ENCODE data around the gene CATSPER3.

The CATSPER3 gene

DNA sequence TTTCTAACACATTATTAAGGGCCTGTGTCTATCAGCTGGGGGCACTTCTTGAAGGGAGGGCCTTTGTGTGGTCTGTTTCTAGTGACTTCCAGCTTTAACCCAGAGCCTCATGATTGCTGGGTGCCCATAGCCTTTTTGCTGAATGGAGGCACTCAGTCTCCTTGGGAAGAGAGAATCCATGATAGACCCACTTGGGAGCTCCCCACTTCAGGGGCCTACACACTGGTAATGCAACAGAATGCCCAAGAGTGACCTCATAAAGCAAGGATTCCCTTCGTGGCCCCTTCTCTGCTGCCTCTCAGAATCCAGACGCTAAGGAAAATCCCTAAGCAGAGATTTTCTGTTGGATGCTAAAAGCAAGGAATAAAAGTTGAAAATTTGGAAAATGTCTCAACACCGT, at the start of gene CATSPER3:
TSS of gene CATSPER3 (plus strand) at position 301 of the 400 bp plus-strand sequence. CDS start at position 386, 85 bp downstream.
- no peak for DNase-seq

DNA sequence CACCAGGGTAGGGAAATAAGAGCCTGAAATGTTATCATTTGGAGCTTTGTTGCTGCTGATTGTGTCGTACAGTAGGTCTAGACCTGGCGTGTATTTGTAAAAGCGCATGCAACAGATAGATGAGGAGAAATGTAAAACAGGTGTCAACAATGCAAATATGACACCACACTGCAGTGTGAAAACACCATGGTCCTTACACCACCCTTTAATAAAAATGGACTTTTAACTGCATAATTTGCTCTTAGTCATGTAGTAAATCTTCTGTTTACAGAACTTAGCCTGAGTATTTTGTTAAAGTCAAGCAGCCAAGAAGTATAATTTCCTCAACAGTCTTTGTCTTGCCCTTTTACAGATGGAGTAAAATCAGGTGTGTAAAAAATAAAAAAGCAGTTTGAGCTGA, 48.8 kb upstream of the CATSPER3 start:
- no peak for DNase-seq

DNA sequence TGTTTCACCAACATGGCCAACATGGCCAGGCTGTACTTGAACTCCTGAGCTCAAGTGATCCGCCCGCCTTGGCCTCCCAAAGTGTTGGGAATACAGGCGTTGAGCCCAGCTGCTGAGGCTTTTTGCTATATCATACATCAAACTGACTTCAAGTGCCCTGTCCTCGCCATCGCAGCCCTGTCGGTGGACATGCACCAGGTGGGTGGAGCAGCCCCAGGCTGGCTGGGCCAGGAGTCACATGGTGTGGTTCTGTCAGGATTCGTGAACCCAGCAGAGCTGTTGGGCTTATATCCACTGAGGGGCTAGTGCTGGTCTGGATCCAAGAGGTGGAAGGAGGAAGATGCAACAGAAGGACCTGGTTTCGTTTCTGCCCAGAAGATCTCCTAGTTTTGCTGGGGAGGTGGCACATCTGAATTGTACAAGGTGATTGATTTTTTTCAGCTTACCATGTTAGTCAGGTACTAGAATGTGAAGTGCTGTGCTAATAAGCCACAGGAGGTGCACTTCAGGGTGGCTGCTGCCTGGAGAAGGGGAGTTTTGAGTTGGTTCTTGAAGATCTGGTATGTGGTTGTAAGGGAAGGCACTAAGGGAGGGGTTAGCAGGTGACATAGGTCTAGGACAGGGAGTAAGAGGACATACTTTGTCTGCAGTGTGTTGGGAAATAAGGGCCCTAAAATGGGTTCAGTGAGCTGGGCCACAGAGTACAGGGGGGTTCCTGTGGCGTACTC, 46.7 kb upstream of the CATSPER3 start:
- DNase-seq = no peak

DNA sequence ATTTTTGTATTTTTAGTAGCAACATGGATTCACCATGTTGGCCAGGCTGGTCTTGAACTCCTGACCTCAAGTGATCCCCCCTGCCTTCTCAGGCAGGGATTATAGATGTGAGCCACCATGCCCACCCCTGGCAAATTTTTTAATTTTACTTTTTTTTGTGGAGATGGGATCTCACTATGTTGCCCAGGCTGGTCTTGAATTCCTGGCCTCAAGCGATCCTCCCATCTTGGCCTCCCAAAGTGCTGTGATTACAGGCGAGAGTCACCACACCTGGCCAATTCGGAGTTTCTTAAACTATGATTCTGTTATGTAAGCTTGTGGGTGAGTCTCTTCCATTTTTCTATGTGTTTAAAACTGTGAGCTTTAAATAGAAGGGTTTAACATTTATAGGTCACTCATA, 35.2 kb upstream of the CATSPER3 start:
- DNase-seq = no peak

DNA sequence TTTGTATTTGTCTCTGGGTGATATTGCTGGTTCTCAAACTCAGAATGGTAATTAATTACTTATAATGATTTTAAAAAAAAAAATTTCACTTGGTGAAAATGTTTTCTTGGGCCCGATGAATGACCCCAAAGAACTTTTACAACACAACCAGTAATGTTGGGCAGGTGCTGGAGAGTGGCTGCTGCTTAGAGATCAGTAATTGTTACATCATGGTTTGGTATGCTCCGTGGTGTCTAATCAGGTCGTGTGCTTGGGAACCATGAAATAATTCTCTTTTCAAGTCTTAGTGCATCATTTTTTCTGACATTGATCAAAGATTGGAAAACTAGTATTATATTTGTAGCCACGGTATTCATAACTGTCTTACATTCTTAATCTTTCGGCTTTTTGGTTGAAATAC, 33.5 kb upstream of the CATSPER3 start:
- DNase-seq = no peak

DNA sequence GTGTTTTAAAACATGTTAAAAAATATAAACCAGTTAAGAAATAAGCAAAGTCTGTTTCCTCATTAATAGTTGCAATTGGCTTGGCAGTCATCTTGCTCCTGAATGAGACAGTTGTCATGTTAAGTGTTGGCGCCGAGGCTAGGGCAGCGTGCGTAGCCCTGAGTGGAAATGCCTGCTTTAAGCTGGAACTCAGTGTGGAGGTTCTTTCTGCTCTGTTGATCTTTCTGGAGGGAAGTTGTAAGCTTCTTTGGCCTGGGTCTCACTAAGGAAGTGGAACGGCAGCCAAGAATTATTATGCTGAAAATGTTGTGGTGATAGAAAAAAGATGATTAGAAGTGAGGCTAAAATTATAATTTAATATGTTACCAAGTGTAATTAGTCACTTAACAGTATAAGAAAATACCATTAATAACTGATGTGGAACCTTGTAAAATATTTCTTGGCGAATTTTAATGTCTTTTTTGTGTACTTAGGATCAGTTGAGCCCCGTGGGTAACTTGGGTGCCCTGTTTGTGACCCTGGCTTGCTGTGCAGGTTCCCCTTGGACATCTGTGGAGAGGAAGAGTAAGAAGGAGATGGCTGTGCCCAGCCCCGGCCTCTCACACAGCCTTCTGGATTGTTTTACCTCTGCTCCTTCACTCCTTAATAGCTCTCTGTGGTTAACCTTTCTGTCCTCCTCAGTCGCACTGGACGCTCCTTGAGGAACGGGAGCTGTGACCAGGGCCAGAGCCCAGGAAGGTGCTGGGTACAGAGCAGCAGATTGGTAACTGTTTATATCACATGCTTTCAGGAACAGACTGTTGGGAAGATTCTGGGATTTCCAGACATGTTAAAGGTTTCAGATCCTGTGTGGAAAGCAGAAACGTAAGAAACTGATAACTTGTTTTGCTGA, 31.8 kb upstream of the CATSPER3 start:
- DNase-seq = no peak

DNA sequence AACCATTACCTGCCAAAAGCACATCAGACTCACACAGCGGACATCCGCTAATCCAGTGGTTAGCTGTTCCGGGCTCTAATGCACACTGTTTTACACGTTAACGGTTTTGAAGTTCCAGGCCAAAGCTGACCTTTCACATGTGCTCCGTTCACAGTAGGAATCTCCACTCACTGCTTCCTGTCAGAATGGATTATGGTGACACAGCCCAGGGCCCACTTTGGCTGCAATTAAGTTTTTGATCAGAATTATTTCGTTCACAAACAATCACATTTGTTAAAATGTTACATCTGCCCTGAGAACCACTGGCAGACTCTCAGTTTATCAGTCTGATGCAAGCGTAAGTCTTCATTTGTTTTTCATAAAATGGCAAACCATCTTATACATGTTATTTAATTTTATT, 30.2 kb upstream of the CATSPER3 start:
- no peak for DNase-seq

DNA sequence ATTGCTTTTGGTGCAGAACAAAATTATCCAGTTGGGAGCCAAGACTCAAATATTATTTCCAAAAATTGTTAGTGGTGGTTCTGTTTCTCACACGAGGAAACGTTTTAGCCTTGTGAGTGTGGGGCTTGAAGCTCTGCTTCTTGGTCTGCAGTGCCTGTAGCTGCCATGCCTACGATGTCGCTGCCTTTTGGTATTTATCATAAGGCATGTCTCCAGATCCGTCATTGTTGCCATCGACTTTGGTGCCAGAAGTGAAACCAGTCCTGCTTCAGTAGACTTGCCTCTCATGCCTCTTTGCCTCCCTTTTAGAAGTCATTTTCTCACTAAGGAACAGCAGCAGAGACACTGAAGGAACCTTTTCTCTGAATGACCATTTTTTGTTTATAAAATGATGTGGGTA, 29.7 kb upstream of the CATSPER3 start:
- DNase-seq = no peak

DNA sequence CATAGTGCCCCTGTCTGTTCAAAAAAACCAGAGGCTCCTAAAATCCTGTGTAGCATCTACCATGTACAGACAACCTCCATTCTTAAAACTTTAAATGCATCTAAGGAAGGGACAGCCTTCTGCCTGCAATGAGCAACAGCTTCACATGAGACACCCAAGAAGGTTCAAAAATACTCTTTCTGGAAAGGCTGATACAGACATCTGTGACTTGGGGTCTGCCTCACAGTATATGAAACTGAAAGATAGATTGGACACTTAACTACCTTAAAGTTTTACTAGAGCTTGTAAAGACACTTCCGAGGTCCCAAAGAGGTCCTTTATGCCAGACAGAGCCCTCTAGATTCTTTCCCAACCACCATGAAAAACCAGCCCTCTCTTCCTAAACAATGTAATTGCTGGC, 28.2 kb upstream of the CATSPER3 start:
- DNase-seq = no peak

DNA sequence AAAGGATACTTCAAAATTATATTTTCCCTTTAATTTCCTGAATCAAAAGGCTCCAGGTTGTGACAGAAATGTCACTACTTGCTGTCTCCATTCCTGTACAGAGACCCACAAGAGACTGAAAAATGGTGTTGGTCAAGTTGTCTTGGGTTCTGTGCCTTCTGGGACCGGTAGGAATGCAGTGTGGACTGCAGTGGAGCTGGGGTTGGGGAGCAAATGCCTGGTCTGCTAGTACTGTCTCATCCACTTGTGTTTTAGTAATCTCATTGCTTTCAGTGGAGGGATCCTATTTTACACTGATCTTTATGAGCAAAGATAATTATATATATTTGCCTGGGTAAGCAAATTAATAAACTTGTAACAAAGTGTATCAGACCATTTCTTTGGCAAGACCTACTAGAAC, 24.2 kb upstream of the CATSPER3 start:
- DNase-seq = no peak

DNA sequence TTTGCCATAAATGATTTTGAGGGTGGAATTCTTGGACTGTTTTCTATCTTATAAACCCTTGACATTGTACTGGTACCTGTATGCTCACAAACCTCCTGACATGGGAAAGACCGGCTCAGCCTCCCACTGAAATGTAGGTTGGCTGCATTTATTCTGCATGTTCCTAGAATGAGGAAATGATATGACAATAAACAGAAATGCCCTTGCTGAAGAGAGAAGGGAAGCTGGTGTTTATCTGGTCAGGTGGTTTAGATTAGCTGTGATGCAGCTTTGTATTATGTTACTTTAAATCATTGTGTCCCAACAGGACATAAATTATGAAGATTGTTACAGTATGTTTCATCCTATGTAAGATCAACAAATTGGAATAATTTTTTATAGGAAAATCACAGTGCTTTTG, 23.1 kb upstream of the CATSPER3 start:
- no peak for DNase-seq

DNA sequence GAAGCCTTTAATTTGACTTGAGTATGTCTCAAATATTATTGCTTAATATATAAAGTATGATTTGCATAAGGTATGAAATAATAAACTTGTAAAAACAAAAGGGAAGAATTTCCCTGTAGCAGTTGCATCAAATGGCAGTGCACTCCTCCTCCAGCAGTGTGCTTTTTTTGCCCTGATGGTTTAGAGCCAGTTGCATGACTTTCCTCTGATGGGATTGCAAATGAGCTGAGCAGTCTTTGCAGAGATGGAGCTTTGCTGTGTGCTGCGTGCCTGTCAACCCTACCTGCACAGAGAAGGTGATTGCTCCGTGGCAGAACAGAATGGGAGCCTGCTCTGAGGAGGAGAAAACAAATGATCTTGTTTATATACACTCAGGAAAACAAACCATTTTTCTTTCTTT, 22.7 kb upstream of the CATSPER3 start:
- DNase-seq = no peak

DNA sequence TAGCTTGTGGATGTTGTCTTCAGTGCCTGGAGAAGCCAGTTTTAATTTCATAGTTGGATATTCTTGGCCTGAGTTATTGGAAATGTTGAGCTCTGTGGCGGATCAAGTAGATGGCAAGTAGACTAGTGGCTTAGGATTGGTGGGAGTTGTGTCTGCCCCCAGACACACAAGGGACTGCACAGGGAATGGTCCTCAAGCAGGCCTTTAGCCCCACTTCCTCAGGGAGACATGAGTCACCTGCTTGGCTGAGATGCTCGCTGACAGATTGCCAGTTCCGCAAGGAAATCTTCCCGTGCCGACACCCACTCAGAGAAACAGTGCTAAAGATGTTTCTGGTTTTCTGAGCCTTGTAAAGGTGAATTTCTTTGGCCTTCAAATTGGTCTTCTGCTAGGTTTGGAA, 18.8 kb upstream of the CATSPER3 start:
- DNase-seq = no peak

DNA sequence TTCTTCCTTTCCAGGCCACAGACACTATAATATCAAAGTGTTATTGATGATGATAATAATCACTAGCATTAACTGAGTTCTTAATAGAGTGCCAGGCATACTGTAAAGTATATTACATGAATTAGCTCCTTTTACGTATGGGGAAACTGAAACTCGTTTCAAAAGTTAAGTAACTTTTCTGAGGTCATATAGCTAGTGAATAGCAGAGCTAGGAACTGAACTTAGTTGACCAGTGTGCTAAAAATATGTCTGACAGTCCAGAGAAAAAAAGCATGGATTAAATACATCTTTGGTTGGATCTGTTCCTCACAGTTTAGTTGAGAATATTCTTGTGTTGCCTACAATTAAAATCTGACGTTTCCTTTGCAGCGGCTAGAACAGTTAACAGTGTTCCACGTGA, 18.4 kb upstream of the CATSPER3 start:
- no peak for DNase-seq

DNA sequence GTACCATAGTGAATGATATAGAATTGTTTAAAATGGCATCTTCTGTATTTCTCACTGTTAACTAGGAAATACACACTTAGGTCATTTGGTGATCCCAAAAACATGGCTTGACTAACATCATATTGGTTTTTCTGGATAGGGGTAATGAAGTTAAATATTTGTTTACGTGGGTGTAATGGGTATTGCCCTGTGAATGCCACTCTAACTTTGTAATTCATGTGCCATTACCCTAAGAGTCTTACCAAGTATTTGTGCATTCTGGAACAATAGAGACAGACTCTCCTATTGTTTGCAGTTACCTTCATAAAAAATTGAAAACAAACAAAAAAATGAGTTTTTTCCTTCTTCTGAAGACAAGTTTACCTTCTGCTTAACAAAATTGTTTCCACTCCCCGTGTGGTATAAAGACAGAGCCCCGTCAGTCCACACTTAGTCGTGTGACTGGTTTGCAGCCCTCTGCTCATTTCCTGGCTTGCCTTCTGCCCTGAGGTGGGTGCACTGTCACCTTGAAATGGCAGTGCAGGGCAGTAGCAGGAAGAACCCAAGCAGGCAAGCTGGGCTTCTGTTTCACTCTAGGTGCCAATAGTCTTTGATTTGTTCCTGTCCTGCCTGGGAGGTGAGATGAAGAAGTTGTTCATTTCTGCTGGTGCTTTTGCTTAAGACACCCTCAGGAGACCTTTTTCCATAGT, 9.6 kb upstream of the CATSPER3 start:
- no peak for DNase-seq

DNA sequence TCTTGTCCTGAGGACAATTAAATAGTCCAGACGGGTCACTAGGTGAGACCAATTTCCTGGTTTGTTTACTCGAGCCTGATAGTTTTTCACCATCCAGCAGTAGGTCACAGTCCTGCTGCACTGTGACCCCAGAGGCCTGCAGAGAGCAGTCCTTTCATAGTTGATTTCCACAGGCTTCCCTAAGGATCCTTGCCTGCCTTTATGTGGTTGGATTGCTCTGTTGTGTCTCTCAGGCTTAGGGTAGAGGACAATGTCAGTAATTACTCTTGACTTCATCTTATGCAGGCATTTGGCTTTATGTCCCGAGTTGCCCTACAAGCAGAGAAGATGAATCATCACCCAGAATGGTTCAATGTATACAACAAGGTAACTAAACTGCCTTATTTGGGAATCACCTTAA, 9.0 kb upstream of the CATSPER3 start:
- DNase-seq = no peak

DNA sequence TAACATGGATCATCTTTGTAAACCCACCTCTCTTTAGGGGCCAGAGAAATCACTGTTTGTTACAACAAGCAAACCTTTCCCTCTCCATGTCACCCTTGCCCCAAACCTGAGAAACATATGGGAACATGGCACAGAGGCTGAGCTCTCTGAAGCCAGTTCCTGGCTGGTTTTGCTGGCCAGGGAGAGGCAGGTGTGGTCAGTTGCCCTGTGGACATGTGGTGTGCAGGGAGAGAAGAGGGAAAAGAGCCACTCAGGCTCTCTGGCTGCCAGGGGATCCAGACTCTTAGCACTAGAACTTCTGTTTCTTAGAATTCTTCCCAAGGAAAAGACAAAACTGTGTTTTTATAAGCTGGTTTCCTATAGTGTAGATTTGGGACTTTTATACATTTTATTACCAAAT, 4.6 kb upstream of the CATSPER3 start:
- no peak for DNase-seq

DNA sequence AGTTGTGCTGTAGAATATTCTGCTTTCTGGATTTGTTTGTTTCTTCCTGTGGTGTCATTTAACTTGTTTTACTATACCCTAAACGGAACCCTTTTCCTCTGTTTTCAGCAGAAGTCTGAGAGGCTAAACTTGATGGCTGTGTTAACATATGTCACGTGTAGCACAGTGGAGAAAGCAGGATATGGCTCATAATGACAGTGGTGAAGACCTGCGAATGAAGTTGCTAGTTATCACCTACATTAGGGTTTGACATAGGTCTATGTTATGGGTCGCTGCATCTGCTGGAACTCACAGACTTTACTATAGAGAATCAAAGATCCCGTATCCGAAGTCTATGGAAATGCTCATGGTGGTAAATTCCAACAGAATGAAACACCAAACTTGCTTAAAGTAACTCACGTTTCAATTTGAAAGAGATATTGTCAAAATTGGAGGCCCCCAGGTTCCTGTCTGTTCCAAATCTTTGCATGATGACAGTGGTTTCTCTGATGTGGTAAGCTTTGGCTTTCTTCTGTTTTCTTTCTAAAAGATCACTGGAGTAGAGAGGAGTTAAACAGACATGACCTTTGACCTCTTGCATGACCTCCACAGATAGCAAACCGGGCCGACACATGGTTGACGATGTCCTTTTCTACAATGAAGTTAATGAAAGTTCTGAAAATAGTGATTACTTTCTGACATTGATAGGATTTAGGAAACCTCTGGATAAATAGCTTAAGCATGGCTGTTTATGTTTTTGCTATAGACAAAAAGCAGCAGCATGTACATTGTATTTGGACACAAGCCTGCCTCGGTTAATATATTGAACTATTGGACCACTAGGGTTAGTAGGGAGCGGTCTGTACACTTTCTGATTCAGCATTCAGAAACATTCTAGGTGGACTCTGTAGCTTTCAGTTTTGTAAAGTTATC, 3.1 kb upstream of the CATSPER3 start:
- no peak for DNase-seq

DNA sequence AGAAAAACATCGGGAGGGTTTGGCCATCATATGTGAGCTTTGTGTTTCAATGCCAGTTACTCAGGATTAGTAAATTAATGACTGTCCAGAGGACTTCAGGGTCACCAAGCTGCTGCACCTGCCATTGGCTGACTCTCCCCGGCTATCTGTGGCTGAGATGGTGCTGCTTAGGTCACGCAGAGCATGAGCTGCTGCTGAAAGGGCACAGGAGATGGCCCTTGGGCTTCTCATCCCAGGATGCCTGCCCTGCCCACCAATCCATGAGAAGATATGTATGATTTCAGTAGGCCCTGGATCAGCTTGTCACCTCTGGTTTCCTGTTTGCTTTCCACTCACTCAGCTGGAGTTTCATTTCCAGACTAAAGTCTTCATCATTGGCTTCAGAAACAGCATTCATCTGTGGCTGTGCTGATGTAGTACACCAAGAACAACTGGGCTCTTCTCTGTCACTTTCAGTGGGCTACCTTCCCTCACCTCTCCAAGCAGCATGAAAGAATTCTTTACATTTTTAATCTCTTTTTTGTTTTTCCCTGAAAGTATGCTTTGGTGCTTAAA, 2.4 kb upstream of the CATSPER3 start:
- DNase-seq = no peak

DNA sequence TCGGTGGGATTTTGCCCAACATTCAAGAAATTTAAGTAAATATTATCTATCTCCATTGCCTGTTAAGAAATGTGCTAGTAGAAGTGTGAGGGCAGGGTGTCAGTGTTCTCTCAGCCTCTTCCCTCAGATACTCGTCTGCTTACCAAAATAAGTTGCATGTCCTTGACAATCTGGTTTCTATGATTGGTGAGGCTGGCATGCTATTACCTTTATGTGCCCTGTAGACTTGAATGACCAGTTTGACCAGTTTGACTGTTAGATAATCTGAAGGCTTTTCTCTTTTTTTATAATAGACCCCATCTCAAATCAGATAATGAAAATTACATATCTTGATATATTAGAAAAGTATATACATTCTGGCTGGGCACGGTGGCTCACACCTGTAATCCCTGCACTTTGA, 348 bp downstream of the CATSPER3 start:
- DNase-seq = no peak

DNA sequence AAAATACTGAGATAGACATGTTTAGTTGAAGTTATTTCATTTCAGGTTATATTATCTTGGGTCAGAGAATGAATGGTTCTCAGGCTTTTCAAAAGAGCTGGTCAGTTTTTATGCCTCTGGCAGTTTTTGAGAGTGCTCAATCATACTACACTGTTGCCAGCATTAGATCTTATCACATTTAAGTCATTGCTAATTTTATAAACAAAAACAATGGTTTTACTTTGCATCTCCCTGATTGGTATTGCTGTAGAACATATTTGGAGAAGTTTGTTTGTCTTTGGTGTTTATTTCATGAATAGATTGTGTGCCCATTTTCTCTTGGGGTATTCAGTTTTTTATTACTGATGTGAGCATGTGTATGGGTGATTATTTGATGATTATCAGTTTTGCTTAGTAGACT, 1.5 kb downstream of the CATSPER3 start:
- DNase-seq = no peak

DNA sequence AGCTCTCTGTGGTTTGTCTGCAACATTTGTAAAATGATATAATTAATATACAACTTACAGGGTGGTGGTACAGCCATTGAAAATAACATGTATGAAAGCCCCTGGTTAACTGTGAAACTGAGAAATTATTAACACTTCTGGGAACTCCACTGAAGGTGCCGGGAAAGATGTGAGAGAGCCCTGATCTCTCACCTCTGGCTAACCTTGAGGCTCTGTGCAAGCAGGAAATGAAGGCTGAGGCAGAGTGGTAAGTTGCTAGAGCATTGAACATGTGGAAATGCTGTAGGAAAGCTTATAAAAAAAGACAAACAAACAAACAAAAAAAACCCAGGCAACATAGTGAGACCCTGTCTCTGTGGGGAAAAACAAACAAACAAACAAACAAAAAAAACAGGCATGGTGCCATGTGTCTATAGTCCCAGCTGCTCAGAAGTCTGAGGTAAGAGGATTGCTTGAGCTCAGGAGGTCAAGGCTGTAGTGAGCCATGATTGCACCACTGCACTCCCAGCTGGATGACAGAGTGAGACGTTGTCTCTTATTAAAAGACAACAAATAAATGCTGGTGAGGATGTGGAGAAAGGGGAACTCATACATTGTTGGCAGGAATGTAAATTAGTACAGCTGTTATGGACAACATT, 7.5 kb downstream of the CATSPER3 start:
- DNase-seq = no peak
